Hippocampal formation (tissue), 2 donors: ENCODE results near the gene ARHGDIG.
"Not testable (repeated sequence)": the region's sequence is repeated elsewhere in the genome, so short reads cannot be mapped to it uniquely, and the experiment has no call there.

ENCODE experiments used
- DNase-seq, 2 donors: peaks; one replicate each; lab custom pipeline; 2025; lab: John Stamatoyannopoulos, UW

ARHGDIG gene

DNA sequence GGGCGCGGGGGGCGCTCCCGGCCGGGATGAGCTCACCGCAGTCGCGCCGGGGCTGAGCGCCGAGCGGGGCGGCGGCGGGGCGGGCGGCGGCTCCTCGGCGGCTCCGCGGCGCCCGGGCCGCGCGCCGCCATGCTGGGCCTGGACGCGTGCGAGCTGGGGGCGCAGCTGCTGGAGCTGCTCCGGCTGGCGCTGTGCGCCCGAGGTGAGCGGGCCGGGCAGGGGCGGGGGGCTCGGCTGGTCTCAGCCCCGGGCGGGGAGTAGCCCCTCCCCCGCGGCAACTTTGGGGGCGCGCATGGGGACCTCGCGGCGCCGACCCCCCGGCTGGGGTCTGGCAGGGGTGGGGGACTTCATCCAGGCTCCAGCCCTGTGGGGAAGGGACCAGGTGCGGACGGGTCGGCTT is at the start of gene ARHGDIG:
Gene ARHGDIG (plus strand): TSS at position 40 of the 400 bp plus-strand sequence. CDS start 90 bp downstream, at position 130.
- DNase-seq: no peak

DNA sequence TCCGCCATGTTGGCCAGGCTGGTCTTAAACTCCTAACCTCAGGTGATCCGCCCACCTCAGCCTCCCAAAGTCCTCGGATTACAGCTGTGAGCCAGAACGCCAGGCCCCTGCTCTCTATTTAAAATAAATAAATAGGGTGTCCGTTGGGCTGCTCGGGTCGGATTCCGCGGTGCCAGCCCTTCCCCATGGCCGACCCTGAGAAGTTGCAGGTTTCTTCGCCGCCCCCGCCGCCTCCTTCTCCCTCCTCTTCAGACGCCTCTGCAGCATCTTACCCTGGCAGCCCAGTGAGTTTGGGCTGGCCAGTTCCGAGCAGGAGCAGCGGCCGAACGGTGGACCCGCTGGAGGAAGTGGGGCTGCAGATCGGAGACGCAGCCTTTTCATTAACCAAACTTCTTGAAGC is 49.4 kb upstream of the ARHGDIG start:
- DNase-seq: no peak

DNA sequence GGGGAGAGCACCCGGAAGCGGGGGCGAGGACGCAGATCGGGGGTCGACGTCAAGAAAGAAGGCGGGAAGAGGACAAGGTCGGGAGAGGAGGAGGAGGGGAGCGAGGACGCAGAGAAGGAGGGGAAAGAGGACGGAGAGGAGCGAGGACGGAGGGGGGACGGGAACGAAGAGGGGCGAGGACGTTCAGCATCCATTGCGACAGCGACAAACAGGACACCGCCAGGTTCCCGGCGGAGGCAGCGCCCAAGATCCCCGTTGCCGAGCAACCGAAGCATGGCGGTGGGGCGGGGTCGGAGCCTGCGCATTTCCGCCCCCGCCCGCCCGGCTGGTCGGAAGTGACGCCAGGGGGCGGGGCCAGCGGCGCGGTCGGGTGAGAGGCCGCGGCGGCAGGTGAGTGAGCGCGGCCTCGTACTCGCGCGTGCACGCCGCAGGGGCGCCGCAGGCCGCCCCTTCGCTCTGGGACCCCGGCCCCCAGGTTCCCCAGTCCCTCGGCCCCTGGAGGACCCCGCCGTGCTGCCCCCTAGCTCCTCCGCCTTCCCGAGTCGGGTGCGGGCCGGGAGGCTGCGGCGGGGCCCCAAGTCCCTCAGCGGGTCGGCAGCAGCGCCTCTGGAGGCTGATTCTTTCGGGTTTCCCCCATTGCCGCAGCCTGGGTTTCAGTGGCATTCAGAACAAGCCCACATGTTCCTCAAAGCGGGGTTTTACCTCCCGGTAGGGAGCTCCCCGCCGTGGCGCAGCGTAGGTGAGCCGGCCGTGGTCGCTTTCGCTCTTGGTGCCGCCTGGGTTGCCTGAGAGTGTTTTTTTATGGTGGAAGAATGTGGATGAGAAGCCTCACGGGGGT is 45.7 kb upstream of the ARHGDIG start, which contains the start of gene FAM234A:
Gene FAM234A (plus strand): TSS at position 354 of the 838 bp plus-strand sequence. CDS start 19,593 bp downstream, outside the sequence.
- peak; percentile 81 to 90 for DNase-seq

DNA sequence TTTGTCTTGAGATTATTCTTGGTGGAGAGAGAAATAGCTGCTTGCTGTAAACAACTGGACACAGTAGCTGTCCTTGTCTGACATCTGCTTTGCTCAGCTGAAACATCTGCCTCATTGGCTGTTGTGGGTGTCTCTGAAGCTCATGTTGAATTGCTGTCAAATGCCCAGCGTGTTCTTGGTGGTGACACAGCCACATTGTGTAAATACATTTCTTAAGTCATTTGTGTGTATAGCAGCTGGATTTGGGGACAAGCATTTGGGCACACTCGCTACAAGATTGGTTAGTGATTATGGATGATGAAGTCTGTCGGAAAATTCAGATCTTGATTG is 40.5 kb upstream of the ARHGDIG start:
- DNase-seq: peak; percentile 21 to 33

DNA sequence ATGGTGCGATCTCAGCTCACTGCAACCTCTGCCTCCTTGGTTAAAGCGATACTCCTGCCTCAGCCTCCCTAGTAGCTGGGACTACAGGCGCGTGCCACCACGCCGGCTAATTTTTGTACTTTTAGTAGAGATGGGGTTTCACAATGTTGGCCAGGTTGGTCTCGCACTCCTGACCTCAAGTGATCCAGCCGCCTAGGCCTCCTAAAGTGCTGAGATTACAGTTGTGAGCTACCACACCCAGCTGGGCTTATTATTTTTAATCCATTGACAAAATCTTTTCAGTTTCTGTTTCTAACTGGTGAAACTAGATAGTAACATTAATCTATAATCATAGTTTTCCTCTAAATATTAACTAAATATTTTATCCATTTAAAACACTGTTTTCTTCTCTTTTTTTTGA is 39.8 kb upstream of the ARHGDIG start:
- DNase-seq: no peak

DNA sequence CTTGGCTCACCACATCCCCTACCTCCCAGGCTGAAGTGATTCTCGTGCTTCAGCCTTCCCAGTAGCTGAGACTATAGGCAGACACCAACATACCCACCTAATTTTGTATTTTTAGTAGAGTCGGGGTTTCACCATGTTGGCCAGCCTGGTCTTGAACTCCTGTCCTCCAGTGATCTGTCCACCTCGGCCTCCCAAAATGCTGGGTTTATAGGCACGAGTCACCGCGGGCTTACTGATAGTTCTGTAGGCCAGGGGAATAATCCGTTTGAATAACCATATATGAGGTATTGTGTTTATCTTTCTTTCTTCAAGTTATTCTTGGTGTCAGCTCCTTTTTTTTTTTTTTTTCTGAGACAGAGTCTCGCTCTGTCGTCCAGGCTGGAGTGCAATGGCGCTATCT is 38.1 kb upstream of the ARHGDIG start:
- DNase-seq: no peak

DNA sequence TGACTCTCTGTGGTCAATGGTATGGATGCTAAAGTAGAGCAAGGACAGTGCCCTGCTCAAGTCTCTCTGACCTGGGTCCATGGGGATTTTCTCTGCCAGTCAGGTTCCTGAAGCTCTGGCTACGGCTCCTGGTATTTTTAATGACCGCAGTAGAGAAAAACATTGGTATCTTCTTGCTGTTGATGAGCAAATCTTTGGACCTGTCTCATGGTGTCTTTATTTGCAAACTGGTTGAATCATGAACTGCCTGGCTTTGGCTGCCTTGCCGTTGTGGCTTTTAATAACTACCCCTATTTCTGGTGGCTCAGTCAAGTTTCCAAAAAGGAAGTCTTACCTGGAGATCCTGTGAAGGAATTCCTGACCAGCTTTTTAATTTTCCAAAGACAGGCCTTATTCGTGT is 37.0 kb upstream of the ARHGDIG start:
- no peak for DNase-seq

DNA sequence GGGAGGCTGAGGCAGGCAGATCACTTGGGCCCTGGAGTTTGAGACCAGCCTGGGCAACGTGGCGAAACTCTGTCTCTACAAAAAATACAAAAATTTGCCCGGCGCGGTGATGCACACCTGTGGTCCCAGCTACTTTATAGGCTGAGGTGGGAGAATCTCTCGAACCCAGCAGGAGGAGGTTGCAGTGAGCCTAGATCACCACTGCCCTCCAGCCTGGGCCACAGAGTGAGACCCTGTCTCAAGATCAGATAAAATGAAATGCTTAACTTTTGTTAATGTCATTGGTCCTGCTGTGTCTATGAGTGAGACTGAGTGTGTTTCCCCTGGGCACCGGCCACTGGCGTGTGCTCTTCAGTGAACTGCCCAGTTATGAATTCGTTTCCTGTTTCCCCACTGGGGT is 35.3 kb upstream of the ARHGDIG start:
- no peak for DNase-seq

DNA sequence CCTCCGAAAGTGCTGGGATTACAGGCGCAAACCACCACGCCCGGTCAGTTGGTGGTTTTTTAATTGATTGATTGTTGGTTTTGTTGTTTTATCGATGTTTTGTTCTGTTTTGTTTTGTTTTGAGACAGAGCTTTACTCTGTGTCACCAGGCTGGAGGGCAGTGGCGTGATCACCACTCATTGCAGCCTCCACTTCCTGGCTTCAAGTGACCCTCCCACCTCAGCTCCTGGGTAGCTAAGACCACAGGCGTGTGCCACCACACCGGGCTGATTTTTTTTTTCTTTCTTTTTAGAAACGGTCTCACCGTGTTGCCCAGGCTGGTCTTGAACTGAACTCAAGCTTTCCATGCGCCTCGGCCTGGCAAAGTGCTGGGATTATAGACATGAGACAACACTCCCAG is 33.4 kb upstream of the ARHGDIG start:
- DNase-seq: no peak

DNA sequence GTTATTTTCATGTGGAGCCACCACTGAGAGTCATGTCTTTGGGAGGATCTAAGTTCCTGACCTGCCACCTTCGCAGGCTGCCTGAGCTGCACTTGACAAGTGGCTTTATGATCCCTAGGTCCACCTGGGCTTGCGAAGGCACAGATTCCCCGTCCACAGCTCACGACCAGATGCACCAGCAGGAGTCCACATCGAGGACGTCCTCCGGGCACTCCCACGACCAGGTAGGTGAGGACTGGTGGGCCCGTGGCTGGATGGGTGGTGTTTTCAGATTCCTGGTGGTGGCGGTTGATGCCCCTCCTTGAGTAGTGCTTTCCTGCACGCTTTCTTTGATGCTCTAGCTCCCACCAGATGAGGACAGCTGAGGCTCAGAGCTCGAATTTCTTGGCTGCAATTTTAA is 31.0 kb upstream of the ARHGDIG start:
- DNase-seq: no peak

DNA sequence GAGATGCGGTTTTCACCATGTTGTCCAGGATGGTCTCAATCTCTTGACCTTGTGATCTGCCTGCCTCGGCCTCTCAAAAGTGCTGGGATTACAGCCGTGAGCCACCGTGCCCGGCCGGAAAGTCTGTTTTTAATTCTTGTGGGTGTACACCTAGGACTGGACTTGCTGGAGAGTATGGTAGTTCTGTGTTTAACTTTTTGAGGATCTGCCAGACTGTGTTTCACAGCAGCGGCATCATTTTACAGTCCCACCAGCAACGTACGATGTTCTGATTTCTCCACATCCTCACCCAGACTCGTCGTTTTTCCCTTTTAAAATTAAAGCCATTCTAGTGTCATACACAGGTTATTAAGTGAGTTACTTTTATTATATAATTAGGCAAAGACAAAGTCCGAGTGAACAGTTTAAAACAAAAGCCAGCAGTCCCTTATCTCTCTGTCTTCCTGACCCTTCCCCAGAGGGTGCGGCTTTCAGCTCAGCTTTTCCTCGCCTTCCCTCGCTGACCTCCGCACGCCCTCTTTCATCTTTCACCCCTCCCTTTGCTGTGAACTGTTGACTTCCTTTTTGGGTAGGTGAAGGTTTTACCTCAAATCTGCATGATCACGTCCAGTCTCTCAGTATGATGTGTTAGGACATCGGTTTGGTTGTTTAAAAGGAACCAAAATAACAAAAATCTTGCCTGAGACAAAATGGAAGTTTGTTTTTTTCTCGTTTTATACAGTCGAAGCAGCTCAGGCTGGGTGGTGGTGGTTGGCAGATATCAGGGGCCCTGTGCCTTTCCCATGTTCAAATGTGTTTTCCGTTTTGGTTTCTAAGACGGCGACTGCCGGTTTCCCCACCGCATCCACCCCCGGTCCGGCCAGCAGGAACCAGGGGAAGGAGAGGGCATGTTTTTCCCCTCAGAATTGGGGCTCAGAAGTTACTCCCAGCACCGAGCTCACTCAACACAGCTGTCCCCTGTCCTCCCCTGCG is 27.7 kb upstream of the ARHGDIG start:
- DNase-seq: no peak

DNA sequence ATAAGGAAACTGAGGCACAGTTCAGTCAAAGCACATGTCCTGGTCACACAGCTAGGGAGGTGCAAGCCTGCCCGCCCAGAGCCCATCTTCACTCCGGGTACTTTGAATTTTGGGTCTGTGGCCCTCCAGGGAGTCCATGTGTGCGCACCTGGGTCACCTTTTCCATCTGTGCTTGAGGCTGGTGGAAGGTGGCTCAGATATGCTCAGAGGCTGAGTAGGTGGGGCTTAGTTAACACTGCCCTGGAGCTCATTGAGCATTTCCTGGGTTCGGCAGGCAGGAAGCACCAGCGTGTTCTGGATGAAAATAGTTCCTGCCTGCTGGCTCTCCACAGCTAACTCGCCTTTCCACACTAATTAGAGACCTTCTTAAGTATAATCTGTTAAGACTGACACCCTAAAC is 26.6 kb upstream of the ARHGDIG start:
- DNase-seq: no peak

DNA sequence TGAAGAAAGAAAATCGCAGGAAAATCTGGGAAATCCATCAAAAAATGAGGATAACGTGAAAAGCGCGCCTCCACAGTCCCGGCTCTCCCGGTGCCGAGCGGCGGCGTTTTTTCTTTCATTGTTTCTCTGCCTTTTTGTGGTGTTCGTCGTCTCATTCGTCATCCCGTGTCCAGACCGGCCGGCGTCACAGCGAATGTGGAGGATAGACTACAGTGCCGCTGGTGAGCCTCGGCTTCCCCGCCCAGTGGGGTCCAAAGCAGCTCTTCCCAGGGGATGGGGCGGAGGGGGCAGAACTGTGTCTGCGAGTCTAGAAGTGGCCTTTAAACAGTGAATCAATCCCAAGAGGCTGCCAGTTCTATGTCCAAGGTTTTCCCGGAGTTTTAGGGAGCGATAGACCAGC is 25.9 kb upstream of the ARHGDIG start:
- no peak for DNase-seq

DNA sequence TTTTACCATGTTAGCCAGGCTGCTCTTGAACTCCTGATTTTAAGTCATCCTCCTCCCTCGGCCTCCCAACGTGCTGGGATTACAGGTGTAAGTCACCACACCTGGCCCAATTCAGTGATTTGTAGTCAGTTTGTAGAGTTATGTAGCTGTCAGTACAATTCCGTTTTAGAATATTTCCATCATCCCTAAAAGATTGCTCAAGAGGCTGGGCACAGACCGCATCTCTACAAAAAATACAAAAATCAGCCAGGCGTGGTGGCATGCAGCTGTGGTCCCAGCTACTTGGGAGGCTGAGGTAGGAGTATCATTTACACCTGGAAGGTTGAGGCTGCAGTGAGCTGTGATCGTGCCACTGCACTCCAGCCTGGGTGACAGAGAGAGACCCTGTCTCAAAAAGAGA is 25.2 kb upstream of the ARHGDIG start:
- no peak for DNase-seq

DNA sequence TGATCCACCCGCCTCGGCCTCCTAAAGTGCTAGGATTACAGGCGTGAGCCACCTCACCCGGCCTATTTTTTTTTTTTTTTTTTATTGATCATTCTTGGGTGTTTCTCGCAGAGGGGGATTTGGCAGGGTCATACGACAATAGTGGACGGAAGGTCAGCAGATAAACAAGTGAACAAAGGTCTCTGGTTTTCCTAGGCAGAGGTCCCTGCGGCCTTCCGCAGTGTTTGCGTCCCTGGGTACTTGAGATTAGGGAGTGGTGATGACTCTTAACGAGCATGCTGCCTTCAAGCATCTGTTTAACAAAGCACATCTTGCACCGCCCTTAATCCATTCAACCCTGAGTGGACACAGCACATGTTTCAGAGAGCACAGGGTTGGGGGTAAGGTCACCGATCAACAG is 22.3 kb upstream of the ARHGDIG start:
- not testable (repeated sequence) for DNase-seq

DNA sequence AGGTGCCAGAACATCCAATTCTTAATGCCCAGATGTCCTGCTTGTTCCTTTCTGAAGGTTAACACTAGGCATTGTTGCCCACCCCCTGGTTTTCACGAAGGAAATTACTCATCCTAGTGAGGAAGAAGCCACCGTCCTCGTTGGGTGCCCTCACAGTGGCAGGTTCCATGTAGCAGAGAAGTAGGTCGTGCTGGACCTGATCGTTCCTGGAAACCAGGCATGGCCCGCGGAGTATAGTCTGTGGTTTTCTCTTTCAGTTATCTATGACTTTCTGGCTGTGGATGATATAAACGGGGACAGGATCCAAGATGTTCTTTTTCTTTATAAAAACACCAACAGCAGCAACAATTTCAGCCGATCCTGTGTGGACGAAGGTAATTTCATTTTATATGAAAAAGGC is 21.2 kb upstream of the ARHGDIG start:
- DNase-seq: no peak

DNA sequence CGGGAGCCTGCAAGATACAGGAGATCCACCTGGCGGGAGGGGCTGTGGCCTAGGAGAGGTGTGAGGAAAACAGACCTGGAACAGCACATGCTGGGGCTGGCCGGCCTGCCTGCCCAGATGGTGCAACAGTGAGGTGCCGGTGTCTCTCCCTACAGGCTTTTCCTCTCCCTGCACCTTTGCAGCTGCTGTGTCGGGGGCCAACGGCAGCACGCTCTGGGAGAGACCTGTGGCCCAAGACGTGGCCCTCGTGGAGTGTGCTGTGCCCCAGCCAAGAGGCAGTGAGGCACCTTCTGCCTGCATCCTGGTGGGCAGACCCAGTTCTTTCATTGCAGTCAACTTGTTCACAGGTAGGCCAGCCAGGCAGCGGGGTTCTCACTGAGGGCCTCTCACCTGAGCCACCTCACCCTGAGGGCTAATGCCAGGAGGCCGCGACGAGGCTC is 20.6 kb upstream of the ARHGDIG start:
- no peak for DNase-seq

DNA sequence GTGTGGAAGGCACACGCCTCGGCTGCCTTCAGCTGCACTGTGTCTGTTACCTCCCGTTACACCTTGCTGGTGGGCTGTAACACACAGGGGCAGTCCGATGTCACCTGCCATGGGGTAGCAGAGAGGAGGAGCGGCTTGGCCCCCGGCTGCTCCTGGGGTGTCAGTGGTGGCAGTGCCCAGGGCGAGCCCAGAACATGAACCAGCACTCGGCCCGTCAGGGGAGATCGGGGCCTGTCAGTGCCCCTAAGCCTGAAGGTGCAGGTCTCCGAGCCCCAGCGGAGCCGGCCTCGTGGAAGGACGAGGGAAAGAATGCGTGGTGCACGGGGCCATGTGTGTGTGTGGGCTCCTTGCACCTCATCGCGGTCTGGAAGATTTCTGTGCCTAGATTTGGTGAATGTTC is 20.1 kb upstream of the ARHGDIG start:
- DNase-seq: no peak

DNA sequence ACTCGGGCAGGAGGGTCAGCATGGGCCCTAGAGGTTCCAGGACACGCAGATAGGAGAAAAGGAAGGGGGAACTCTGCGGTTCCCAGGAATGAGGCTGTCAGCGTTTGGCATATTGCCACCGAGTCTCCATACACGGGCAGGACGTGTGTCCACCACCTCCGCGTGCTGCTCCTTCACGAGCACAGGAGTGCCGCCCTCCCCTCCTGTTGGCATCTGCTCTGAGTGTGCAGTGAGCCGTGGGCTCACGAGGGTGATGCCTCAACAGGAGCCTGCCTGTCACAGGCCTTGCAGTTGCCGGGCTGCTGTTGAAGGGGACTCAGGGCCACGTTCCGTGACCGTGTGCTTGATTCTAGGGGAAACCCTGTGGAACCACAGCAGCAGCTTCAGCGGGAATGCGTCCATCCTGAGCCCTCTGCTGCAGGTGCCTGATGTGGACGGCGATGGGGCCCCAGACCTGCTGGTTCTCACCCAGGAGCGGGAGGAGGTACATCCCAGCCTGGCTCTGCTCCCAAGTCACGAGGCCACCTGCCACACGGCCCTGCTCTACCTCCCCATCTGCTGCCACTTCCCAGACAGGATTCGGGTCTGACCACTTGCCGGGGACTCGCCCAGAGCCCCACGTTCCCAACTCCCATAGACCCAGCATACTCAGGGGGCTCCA is 19.2 kb upstream of the ARHGDIG start:
- DNase-seq: no peak

DNA sequence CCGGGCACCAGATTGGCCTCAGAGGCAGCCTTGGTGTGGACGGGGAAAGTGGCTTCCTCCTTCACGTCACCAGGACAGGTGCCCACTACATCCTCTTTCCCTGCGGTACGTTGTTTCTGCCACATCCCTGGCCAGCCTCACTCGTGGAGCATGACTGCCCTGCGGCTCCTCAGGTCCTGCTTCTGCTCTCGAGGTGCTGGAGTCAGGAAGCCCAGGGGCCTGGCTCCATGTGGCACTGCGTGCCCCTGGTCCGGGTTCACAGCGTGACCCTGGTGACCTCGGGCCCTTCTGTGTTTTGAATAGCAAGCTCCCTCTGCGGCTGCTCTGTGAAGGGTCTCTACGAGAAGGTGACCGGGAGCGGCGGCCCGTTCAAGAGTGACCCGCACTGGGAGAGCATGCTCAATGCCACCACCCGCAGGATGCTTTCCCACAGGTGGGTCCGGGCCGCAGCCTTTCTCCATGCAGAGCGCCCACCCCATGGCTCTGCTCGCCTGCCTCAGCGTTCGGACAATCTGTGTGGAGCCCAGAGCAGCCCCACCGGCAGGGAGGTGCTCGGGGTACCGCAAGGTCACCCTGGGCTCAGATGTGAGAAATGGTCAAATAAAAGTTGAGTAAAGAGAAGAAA is 18.2 kb upstream of the ARHGDIG start:
- no peak for DNase-seq

DNA sequence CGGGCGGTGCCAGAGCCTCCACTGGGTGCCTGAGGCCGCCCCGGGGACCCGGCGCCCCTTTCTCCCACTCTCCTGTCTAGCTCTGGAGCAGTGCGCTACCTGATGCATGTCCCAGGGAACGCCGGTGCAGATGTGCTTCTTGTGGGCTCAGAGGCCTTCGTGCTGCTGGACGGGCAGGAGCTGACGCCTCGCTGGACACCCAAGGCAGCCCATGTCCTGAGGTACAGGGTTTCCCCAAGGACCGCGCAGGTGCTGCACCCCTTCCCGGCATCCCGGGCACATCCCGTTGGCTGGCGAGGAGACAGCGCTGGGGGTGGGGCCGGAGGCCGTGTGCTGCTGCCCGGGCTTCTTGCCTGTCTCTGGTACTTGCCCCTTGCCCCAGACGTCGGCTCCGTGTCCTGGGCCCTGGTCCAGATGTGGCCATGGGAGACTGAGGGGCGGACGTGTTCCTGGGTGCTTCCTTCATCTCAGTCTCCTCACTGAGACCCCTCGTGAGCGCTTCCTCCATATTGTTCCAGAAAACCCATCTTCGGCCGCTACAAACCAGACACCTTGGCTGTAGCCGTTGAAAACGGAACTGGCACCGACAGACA is 17.1 kb upstream of the ARHGDIG start:
- no peak for DNase-seq
